Panc1 (cell line): ENCODE data around the gene KCNAB1. TPM values are rescaled to one million over a fixed set of nuclear protein-coding genes. Genes with fewer than 3 reads are reported as not detected.

Source experiments
- ATAC-seq: fragments of 200-7000 bp; cut with Tn5 transposase; 2 replicates; pipeline ENCODE4 v1.9.1; 2020; ENCODE audit warnings: mild to moderate bottlenecking, moderate library complexity
- BruUV-seq: library from RNA; stranded (reverse); fragments of 400-500 nt; replicated peaks from 2 replicates; lab custom pipeline; 2021; lab: Mats Ljungman, UMichigan
- CTCF ChIA-PET: fragments of 300-600 bp; sonication (Branson Sonifier 250); formaldehyde crosslinking; loops from one replicate; lab custom pipeline; 2022; ENCODE audit warnings: antibody characterized with exemption; lab: Charles Lee
- POLR2A ChIA-PET: fragments of 300-600 bp; sonication (Branson Sonifier 250); formaldehyde crosslinking; loops from one replicate; lab custom pipeline; 2022; ENCODE audit warnings: antibody characterized with exemption; lab: Charles Lee
- DNase-seq: peaks from one replicate; pipeline ENCODE4 v3.0.0-alpha.2; 2010; ENCODE audit warnings: low read depth, low spot score
- H3K27ac ChIP-seq: 2 replicates; pipeline ENCODE4 v1.5.1; 2011; ENCODE audit warnings: mild to moderate bottlenecking, low read length, inconsistent platforms
- H3K27me3 ChIP-seq: fragments of 200-500 bp; sonication (Bioruptor generic); 2 replicates; pipeline ENCODE4 v1.6.0; 2014; ENCODE audit warnings: low read length, inconsistent platforms; ENCODE audit not compliant: control insufficient read depth, insufficient read depth
- H3K36me3 ChIP-seq: fragments of 200-500 bp; sonication (Bioruptor generic); 2 replicates; pipeline ENCODE4 v1.5.1; 2014; ENCODE audit warnings: inconsistent platforms, mild to moderate bottlenecking, low read length, moderate library complexity; ENCODE audit not compliant: control insufficient read depth, insufficient read depth
- H3K4me1 ChIP-seq: 2 replicates; pipeline ENCODE4 v1.5.1; 2011; ENCODE audit warnings: inconsistent platforms, mild to moderate bottlenecking, low read length, moderate library complexity; ENCODE audit not compliant: control insufficient read depth, insufficient read depth
- H3K4me3 ChIP-seq, 2 experiments: 2 replicates each; pipeline ENCODE4 v1.5.1; 2011 to 2012; ENCODE audit warnings: low read depth in 2 of 2, low read length in 2 of 2, mild to moderate bottlenecking in 2 of 2, inconsistent platforms in 1 of 2, moderate library complexity in 1 of 2
- H3K9me3 ChIP-seq: fragments of 200-500 bp; sonication (Bioruptor generic); 2 replicates; pipeline ENCODE4 v1.5.1; 2014; ENCODE audit warnings: low read depth, mild to moderate bottlenecking, inconsistent platforms, low read length, moderate library complexity; ENCODE audit not compliant: control insufficient read depth, insufficient read depth
- CTCF ChIP-seq: fragments of 450-650 bp; IDR thresholded peaks from 2 replicates; pipeline ENCODE4 v1.5.1; 2017; ENCODE audit warnings: mild to moderate bottlenecking
- POLR2AphosphoS5 ChIP-seq: IDR thresholded peaks from 2 replicates; pipeline ENCODE4 v1.6.1; 2012; ENCODE audit warnings: mild to moderate bottlenecking, low read depth, low read length, moderate library complexity
- REST ChIP-seq, 2 experiments: IDR thresholded peaks; 2 replicates each; pipeline ENCODE4 v1.6.1; 2011 to 2012; ENCODE audit warnings: low read depth in 2 of 2, control low read depth in 1 of 2, low read length in 1 of 2, mild to moderate bottlenecking in 1 of 2, moderate library complexity in 1 of 2; ENCODE audit not compliant: insufficient read depth in 1 of 2
- SIN3A ChIP-seq: IDR thresholded peaks from 2 replicates; pipeline ENCODE4 v1.6.1; 2012; ENCODE audit warnings: low read depth, mild to moderate bottlenecking, low read length, moderate library complexity, borderline replicate concordance; ENCODE audit not compliant: insufficient read depth
- TCF7L2 ChIP-seq: IDR thresholded peaks from 2 replicates; pipeline ENCODE4 v1.6.1; 2011; ENCODE audit warnings: mild to moderate bottlenecking, low read depth, low read length, inconsistent platforms
- in situ Hi-C: cut with HindIII; loops from 2 replicates; pipeline ENCODE4 v1.10.0; 2016; ENCODE audit warnings: low sequenced_read_pairs, low pct_unique_long_range_greater_than_20kb
- intact Hi-C: fragments of 100-400 bp; cut with micrococcal nuclease; formaldehyde crosslinking; loops from one replicate; pipeline ENCODE4 v1.10.0; 2022; ENCODE audit not compliant: unreplicated experiment
- total RNA-seq: library from RNA; stranded (reverse); gene quantifications from one replicate; pipeline ENCODE4 v1.2.1, GENCODE V29; 2021; ENCODE audit not compliant: unreplicated experiment

The KCNAB1 gene
- total RNA-seq, 1 experiment from 2014 or later: not detected

GRCh38 chr3:156132313-156132712, 11.9 kb downstream of the KCNAB1 start:
- intact Hi-C loops (no loop called here), in situ Hi-C loops (no loop called here)
- ChIA-PET CTCF (no interaction called here), POLR2A (no interaction called here)
- H3K36me3 ChIP-seq: no peaks in the 10 kb centered on the region
- ATAC-seq (no peak), DNase-seq (no peak)
- no peak overlapping the region for H3K4me3 ChIP-seq
- H3K27ac ChIP-seq: no peak overlapping the region
- BruUV-seq: no TSS peak
- TF ChIP-seq SIN3A (no peak), REST (IDR thresholded peaks at IDR 0.05; ENCODE audit: insufficient read depth in 1 of 2, low read depth in 2 of 2, low read length in 1 of 2) (no peak), POLR2AphosphoS5 (no peak), CTCF (no peak), TCF7L2 (no peak)
- H3K9me3 ChIP-seq: no peaks in the 10 kb centered on the region
- no peaks in the 10 kb centered on the region for H3K4me1 ChIP-seq
- peaks cover 3% of the 10 kb centered on the region; the same call in 1 of the 2 replicates for H3K27me3 ChIP-seq

GRCh38 chr3:156133076-156133475, 12.7 kb downstream of the KCNAB1 start:
- POLR2A ChIA-PET: no interaction called here
- H3K27me3 ChIP-seq: peaks cover 3% of the 10 kb centered on the region; the same call in 1 of the 2 replicates
- H3K9me3 ChIP-seq: no peaks in the 10 kb centered on the region
- H3K4me1 ChIP-seq: no peaks in the 10 kb centered on the region
- no peak for ATAC-seq
- in situ Hi-C loops (no loop called here), intact Hi-C loops (no loop called here)
- TF ChIP-seq TCF7L2: no peak
- TF ChIP-seq POLR2AphosphoS5: no peak
- no peak for TF ChIP-seq REST (IDR thresholded peaks at IDR 0.05; ENCODE audit: insufficient read depth in 1 of 2, low read depth in 2 of 2, low read length in 1 of 2)
- TF ChIP-seq SIN3A: no peak
- TF ChIP-seq CTCF: no peak
- no peak overlapping the region for H3K4me3 ChIP-seq
- no peak overlapping the region for H3K27ac ChIP-seq
- no TSS peak for BruUV-seq
- H3K36me3 ChIP-seq: no peaks in the 10 kb centered on the region
- CTCF ChIA-PET: no interaction called here
- no peak for DNase-seq
